ENCODE data around the gene PCDHA12.
"Not testable (repeated sequence)": the region's sequence is repeated elsewhere in the genome, so short reads cannot be mapped to it uniquely, and the experiment has no call there.

The PCDHA12 gene

GRCh38 chr5:140875085-140876065, at the start of gene PCDHA12:
Gene PCDHA12 (plus strand): TSS chr5:140875308. CDS start chr5:140875473, 165 bp downstream.
- no peak for DNase-seq (ENCODE audit: low read depth)

- DNase-seq (ENCODE audit: low read depth) = no peak
Measured at GRCh38 chr5:140827704-140828361, 47.3 kb upstream of the PCDHA12 start, which contains the start of gene PCDHA6. Gene PCDHA6 (plus strand): TSS chr5:140827960. CDS start chr5:140828092, 132 bp downstream.

- DNase-seq (ENCODE audit: low read depth) = no peak
Measured at GRCh38 chr5:140828362-140828737, 46.8 kb upstream of the PCDHA12 start.

GRCh38 chr5:140829511-140830501, 45.3 kb upstream of the PCDHA12 start:
- not testable (repeated sequence) for DNase-seq (ENCODE audit: low read depth)

- DNase-seq (ENCODE audit: low read depth) = no peak
Measured at GRCh38 chr5:140833993-140834392, 41.1 kb upstream of the PCDHA12 start, which contains the start of gene PCDHA7. Gene PCDHA7 (plus strand): TSS chr5:140834269. CDS start chr5:140834384, 115 bp downstream.

GRCh38 chr5:140834439-140835008, 40.6 kb upstream of the PCDHA12 start:
- not testable (repeated sequence) for DNase-seq (ENCODE audit: low read depth)

- DNase-seq (ENCODE audit: low read depth) = no peak
Measured at GRCh38 chr5:140835622-140836510, 39.2 kb upstream of the PCDHA12 start.

- no peak for DNase-seq (ENCODE audit: low read depth)
Measured at GRCh38 chr5:140840978-140841962, 33.8 kb upstream of the PCDHA12 start, which contains the start of gene PCDHA8. Gene PCDHA8 (plus strand): TSS chr5:140841187. CDS start chr5:140841322, 135 bp downstream.

- DNase-seq (ENCODE audit: low read depth) = no peak
Measured at GRCh38 chr5:140842798-140843733, 32.0 kb upstream of the PCDHA12 start.

- DNase-seq (ENCODE audit: low read depth) = not testable (repeated sequence)
Measured at GRCh38 chr5:140848139-140849102, 26.7 kb upstream of the PCDHA12 start, which contains the start of gene PCDHA9. Gene PCDHA9 (plus strand): TSS chr5:140848382. CDS start chr5:140848496, 114 bp downstream.

- not testable (repeated sequence) for DNase-seq (ENCODE audit: low read depth)
Measured at GRCh38 chr5:140849831-140850634, 25.1 kb upstream of the PCDHA12 start.

- DNase-seq (ENCODE audit: low read depth) = no peak
Measured at GRCh38 chr5:140855772-140856674, 19.1 kb upstream of the PCDHA12 start, which contains the start of gene PCDHA10. Gene PCDHA10 (plus strand): TSS chr5:140855897. CDS start chr5:140856049, 152 bp downstream.

- no peak for DNase-seq (ENCODE audit: low read depth)
Measured at GRCh38 chr5:140857177-140857986, 17.7 kb upstream of the PCDHA12 start.

GRCh38 chr5:140857987-140858240, 17.2 kb upstream of the PCDHA12 start:
- DNase-seq (ENCODE audit: low read depth) = no peak
